Stimulated activated naive CD4-positive, alpha-beta T cell (primary cell): ENCODE data around the gene AGAP3.
"Not testable (repeated sequence)": the region's sequence is repeated elsewhere in the genome, so short reads cannot be mapped to it uniquely, and the experiment has no call there.

Experiments used
- DNase-seq, 6 experiments: peaks; one replicate each; lab custom pipeline; 2025; lab: John Stamatoyannopoulos, UW

Gene AGAP3

DNA sequence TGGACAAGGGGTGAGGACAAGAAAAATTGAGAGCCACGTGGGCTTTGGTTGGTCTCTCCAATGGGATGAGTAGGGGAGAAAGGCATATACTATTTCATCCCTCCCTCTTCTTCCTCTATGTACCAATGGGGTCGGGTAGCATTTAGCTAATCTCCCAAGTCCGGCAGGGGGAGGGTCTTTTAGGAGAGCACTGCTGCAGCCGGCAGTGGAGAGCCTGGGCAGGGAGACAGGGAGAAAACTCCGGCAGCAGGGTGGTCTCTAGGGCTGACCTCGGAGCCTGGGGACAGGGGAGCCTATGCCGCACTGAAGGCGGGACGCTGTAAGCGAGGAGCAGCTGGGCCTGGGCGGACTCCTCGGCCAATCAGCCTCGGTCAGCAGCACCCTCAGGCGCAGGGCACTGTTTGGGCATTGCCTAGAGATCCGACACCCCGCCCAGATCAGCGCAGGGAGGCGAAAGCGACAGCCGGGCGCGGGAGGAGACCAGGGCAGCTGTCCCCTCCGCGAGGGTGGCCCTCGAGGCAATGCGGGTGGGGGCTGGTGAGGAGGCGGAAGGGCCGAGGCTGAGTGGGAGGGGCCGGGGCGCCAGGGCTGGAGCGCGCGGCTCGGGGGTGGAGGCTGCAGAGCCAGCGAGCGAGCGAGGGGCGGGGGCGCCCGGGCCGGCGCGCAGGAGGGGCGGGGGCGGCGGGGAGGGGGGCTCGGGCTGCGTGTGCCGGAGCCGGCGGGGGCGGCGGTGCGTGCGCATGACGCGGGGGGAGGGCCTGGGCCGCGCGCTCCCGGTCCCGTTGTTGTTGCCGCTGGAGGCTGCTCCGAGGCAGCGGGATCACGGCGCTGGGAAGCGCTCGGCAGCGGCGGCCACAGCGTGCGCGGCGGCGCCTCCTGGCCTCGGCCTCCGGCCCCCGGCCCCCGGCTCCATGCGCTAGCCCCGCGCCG lies at the start of gene AGAP3:
Gene AGAP3, plus strand, starts transcription at position 785 of the 930 bp plus-strand sequence. CDS start 267 bp downstream, outside the sequence.
- peak; percentile 38 to 62 (median 48) for DNase-seq

DNA sequence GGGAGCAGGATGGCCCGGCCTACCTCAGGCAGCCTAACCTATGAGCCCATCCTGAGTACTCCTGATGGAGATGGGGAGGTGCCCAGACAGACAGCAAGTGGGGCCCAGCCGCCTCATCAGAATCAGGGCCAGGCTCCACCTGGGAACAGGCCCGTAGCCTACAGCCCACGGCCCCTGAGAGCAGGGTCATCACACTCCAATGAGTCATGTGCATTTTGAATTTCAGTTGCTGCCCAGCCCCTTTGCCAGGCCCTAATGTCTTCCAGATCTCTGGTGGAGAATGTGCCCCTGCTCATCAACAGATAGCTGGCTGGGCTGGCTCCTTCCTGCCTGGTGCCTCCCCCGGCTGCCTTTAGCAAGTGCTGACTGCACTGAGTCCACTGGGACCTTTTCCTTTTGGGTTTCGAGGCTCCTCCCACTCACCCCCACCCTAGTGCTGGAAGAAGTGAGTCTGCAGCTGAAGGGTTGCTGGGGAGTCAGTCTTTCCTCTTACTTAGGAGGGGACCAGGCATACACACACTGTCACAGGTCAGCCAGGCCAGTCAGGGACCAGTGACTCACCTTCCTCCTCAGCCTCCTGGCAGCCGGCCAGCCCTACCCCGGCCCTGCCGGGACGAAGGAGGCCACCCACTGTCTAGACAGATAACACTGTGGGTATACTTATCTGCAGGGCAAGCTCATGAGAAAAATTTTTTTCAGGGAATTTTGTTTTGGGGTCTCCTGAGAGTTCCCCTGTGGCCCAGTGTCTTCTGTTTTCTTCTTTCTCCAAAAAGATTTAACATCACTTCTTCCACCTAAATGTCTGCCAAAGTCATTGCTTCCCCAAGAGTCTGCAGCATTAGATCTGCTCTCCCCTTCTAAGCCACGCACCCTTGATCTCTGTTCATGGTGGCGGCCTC lies 47.1 kb upstream of the AGAP3 start:
- no peak for DNase-seq

DNA sequence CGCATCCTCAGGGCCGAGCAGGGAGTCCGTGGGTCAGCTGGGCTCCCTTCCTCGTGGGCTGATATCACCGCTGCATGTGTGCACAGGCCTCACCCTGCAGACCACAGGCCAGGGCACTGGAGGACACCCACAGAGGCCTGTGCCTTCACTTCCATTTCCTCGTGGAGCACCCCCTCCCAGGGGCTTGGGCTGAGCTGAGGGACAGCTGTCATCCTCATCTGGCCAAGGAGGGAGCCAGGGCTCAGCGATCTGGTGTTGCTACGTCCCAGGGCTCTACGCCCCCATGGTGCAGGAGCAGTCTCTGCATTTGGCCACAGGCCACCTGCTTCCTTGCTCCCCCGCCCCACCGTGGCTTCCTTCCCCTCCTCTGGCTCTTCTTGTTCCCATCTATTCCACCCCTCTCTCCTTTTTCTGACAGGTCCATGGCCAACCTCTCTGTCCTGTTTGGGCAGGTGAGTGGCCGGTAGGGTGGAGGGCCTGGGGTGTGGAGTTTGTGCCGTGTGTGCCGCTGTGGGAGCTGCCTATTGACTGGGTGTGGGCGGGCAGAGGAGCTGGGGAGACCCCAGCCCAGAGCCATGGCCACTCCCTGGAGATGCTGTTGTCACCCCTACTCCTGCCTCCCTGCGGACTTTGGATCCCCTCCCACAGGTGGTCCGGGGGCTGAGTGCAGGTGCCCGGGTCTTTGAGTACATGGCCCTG lies 46.3 kb upstream of the AGAP3 start:
- DNase-seq = no peak

DNA sequence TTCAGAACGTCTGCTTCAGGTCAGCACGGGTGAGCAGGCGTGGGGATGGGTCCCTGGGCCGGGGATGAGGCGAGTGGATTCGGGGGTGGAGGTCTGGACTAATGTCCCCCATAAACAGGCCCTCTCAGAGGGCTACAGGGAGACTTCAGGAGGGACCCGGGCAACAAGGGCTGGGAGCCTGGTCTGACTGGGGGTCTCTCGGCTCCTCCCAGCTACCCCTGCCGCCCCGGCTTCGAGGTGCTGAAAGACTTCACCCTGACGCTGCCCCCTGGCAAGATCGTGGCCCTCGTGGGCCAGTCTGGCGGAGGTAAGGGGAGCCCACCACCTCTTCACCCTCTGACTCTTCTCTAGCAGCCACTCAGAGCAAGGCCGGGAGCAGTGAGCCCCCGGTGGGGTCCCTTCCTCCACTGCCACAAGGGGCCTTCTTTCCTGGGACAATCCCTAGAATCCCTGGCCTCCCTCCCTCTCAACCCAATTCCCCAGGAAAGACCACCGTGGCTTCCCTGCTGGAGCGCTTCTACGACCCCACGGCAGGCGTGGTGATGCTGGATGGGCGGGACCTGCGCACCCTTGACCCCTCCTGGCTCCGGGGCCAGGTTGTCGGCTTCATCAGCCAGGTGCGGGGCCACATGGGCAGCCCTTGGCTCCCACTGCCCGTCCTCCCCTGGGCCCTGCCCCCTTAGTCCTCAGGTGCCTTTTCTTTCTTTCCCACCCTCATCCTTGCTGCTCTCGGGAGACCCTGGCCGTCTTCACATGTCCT lies 45.5 kb upstream of the AGAP3 start:
- DNase-seq = no peak

DNA sequence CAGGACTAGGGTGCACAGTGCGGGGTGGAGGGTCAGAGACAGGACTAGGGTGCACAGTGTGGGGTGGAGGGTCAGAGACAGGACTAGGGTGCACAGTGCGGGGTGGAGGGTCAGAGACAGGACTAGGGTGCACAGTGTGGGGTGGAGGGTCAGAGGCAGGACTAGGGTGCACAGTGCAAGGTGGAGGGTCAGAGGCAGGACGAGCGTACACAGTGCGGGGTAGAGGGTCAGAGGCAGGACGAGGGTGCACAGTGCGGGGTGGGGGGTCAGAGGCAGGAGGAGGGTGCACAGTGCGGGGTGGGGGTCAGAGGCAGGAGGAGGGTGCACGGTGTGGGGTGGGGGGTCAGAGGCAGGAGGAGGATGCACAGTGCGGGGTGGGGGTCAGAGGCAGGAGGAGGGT lies 42.8 kb upstream of the AGAP3 start:
- DNase-seq = not testable (repeated sequence)

DNA sequence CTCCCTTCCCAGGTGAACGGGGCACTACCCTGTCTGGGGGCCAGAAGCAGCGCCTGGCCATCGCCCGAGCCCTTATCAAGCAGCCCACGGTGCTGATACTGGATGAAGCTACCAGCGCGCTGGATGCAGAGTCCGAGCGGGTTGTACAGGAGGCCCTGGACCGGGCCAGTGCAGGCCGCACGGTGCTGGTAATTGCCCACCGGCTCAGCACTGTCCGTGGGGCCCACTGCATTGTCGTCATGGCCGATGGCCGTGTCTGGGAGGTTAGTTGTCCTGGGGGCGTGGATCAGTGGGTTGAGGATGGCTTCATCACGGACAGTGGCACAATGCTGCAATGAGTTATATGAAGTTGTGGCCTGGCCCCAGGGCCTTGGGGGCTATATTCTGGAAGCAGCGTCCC lies 42.3 kb upstream of the AGAP3 start:
- no peak for DNase-seq

DNA sequence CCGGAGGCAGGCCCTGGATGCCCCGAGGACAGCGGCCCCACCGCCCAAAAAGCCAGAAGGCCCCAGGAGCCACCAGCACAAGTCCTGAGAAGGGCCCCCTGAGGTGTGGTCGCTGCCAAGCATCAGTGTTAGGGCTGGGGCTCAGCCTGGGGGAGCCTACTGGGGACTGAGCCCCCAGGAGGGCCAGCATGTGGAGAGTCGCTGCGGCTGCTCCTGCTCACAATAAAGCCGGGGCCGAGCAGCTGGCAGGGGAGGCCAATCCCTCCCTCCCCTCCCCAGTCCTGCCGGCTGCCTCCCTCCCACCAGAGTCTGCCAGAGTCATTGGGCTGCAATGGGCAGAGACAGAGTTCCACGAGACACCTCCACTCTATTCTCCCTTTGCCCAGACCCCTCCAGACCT lies 41.0 kb upstream of the AGAP3 start:
- DNase-seq = no peak

DNA sequence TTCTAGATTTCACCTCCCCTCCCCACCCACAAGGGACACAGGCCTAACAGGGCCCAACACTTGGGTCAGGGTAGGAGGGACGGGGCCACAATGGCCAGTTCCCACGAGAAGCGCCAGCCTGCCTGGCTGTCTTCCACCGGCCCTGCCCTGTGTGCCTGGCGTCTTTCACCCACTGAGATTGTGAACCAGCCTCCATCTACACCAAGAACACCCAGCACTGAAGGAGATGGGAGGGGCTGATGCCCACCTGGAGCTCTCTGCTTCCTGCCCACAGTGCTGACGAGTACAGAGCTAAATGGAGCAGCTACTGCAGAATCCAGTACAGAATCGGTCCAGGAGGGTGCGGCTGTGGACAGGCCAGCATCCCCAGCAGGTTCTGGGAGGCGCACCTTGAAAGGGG lies 40.3 kb upstream of the AGAP3 start:
- DNase-seq = no peak

DNA sequence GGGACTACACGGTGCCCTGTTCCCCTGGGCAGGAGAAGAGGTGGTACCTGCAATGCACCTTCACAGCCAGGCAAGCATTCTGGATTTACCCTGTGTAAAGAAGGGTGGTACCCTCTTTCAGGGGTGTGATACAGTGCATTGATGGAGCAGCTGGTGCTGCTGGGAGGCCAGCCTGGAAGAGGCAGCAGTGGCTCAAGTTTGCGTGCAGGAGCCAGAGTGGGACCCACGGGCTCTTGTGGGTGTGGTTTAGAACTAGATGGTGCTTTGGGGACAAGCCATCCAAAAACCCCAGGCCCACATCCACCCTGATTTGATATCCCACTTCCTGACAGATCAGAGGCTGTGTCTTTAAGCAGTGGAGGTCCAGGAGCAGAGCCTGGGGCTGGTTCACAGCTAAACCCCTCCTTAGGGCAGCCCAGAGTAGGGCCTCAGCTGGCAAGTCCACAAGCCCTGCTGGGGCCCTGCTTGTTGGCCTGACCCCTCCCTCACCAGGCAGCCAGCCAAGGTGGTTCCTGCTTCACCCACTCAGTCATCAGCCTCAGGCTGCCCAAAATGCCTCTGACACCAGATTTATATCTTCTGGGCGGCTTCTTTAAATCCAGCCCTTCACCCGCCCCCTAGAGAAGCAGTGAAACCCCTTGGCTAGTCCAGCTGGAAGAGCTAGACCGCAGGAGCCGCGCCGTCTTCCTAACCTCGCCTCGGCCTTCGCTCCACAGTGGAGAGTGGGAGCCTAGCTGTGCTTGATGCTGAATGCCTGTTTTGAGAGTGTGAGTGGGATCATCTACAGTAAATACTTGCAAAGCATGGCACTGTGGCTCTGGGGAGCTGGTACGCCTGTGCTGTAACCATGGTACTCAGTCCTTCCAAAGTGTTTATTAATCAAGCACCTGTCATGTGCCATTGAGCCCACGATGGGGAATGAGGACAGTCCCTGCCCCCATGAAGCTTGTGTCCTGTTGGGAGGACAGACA lies 39.4 kb upstream of the AGAP3 start:
- no peak for DNase-seq

DNA sequence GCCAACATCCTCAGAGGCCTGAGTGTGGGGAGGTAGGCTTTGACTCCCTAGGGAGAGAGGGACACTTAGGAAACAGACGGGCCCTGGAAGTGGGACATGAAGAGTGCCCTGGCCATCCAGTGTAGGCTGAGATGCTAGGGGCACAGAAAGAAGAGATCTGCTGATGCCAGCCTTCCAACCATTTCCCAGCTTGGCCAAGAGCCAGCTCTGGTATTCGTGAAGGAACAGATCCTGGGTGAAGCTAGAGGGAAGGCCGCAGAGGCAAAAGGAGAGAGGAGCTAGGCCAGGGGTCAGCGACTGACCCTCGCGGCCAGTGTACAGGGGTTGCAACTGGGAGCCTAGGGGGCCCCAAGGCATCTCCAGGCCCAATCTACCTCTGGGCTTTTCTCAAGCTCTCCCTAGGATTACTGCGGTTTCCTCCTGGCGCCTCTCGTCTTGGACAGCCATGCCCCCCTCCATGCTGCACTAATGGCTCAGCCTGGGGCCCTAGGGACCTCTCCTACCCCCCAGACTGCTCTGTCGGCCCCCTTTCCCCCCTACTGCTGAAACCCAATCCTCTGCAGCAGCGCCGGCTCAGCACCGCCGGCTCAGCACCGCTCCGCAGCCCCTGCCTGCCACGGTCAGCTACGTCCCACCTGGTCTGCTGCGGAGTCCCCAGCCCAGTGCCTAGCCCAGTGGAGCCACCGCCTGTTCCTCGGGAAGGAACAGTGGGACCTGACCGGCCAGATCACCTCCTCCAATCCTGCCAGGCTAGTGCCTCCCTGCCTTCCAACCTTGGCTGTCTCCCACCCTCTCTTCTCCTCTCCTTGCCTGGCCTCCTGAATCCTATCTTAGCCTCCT lies 38.1 kb upstream of the AGAP3 start, which contains the start of gene ASIC3:
Gene ASIC3, plus strand, starts transcription at position 556 of the 840 bp plus-strand sequence. CDS start 355 bp downstream, outside the sequence.
- no peak for DNase-seq

DNA sequence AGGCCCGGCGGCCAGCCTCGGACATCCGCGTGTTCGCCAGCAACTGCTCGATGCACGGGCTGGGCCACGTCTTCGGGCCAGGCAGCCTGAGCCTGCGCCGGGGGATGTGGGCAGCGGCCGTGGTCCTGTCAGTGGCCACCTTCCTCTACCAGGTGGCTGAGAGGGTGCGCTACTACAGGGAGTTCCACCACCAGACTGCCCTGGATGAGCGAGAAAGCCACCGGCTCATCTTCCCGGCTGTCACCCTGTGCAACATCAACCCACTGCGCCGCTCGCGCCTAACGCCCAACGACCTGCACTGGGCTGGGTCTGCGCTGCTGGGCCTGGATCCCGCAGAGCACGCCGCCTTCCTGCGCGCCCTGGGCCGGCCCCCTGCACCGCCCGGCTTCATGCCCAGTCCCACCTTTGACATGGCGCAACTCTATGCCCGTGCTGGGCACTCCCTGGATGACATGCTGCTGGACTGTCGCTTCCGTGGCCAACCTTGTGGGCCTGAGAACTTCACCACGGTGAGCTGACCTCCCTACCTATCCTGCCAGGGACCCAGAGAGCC lies 37.3 kb upstream of the AGAP3 start:
- DNase-seq = no peak

DNA sequence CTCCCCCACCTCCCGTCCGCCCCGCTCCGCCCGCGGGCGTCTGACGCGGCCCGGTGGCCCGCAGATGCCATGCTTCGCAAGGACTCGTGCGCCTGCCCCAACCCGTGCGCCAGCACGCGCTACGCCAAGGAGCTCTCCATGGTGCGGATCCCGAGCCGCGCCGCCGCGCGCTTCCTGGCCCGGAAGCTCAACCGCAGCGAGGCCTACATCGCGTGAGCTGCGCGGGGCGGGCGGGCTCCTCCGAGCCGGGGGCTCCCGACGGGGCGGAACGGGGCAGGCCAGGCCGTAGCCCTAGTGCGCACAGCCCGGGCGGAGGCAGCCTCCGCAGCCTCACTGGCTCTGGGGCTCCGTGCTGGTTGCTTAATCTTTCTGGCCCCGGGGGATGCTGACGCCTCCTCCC lies 35.2 kb upstream of the AGAP3 start:
- peak; percentile 38 to 67 (median 62) for DNase-seq

DNA sequence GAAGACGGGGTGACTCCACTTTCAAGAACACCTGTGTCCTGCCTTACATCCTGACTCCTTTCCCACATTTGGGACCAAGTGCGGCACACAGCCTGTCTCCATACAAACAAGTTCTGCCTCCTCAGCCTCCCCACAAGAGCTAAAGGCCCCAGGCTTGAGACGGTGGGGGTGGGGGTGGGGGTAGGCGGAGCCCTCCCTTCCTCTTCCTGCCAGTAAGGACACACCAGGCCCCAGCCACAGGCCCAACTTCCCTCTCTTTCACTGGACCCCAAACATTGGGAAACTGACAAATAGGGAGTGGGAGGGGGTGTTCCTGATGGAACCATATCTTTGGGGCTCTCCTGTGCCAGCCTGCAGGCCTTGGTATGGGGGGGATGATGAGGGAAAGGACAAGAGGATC lies 33.2 kb upstream of the AGAP3 start:
- no peak for DNase-seq

DNA sequence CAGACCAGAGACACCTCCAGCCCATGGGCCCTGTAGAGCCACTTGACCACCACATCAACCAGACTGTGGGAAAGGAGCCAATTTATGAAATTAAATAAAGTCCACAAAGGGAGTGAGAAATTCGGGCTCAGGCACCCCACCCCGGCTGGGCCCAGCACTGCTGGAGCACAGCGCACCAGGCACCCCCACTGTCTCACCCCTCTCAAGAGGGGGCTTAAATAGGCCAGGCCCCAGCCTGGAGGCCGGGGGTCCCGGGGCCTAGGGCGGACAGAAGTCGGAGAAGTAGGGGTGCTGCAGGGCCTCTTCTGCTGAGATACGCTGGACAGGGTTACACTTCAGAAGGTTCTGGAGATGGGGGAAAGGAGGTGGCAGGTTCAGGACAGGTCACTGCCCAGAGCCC lies 32.5 kb upstream of the AGAP3 start:
- no peak for DNase-seq

DNA sequence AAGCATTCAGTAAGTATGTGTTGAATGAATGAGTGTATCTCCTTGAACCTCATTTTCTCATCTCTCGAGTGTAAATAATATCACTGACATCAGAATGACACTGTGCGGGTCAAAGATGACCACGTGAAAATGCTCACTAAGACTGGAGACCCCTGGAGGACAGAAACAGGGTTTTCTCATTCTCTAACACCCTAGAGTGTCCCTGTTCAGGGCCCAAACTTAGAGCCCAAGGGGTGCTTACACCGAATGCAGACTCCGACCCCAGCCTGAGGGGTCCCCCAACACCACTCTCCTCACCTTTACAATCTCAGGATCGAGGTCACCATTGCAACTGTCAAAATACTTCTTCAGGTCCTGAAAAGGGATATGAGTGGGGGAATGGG lies 30.0 kb upstream of the AGAP3 start:
- DNase-seq = no peak

DNA sequence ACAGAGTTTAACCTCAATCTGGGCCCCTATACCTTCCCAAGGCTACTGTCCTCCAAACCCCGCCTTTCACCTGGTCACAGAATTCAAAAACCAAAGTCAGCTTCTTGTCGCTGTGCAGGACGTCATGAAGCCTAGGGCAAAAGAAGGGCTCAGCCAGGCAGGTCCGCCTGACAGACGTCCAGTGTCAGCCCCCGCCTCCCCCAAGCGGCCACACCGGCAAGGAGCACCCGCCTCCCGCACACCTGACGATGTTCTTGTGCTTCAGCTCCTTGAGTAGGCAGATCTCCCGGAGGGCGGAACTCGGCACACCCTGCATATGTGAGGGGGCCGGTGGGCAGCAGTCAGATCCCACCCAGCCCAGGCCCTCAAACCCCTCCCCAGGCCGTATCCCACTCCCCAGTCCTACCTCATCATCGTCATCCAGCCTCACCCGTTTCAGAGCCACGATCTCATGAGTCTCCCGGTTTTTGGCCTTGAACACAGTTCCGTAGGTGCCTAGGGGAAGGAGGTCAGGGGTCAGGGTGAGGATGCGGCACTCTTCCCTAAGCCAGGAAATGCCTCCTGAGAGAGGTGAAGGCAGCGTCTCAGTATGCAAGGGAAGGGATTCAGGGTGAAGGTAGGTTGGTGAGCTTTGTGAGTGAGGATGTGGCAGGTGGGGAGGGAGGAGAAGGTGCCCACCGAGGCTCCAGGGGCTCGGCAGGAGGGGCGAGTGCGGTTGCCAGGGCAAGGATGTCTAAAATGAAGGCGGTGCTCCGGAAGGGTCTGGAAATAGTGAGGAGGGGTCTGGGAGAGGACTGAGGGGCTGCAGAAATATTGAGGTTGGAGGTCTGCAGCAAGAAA lies 29.4 kb upstream of the AGAP3 start:
- no peak for DNase-seq

DNA sequence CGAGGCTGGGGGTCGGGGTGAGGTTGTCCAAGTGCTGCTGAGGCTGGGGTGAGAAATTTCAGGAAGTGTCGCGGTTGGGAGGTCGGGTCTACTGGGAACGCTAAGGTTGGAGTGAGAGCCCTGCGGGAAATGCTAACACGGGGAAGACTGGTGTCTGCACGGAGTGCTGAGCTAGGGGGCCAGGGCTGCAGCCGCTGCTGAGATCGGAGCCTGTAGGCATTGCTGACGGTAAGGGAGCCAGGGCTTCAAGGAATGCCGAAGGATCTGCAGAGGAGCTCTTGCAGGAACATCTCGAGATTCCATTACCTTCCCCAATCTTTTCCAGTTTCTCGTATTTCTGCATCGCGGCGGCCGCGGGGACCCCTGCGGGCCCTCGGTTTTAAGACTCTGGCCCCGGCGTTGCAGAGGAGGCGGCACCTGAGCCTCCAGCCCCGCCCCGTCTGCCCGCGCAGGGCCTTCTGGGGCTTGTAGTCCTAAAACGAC lies 28.7 kb upstream of the AGAP3 start, which contains the start of gene CDK5:
Gene CDK5, minus strand, starts transcription at position 392 of the 483 bp plus-strand sequence. Its CDS starts 49 bp downstream, at position 343.
- no peak for DNase-seq
